Spleen (tissue), 11 donors: ENCODE data around the gene MAGI2. TPM values are rescaled to one million over a fixed set of nuclear protein-coding genes. Genes with fewer than 3 reads are reported as not detected.

ENCODE experiments used
- DNase-seq: peaks from one replicate; pipeline ENCODE4 v3.0.0-alpha.2; 2020
- H3K27ac ChIP-seq, 8 donors: fragments of 200-600 bp; sonication (generic) in 7 of 8; 1 replicate in 4 of 8; 2 replicates in 4 of 8; pipeline versions ENCODE4 v1.5.0 to v1.8.0; 2016 to 2021; ENCODE audit warnings: inconsistent platforms in 4 of 8, mild to moderate bottlenecking in 4 of 8, moderate library complexity in 1 of 8
- H3K27me3 ChIP-seq, 7 donors: fragments of 200-600 bp; sonication (generic) in 6 of 7; replicated peaks in 1 of 7; 1 replicate in 4 of 7; 2 replicates in 3 of 7; pipeline versions ENCODE4 v1.5.0 to v1.8.0; 2016 to 2021; ENCODE audit warnings: inconsistent platforms in 3 of 7, mild to moderate bottlenecking in 1 of 7
- H3K36me3 ChIP-seq, 6 donors: fragments of 200-600 bp; sonication (generic) in 5 of 6; 1 replicate in 4 of 6; 2 replicates in 2 of 6; pipeline versions ENCODE4 v1.5.0 to v1.8.0; 2016 to 2021; ENCODE audit warnings: inconsistent platforms in 2 of 6
- H3K4me1 ChIP-seq, 6 donors: fragments of 200-600 bp; sonication (generic) in 5 of 6; 1 replicate in 3 of 6; 2 replicates in 3 of 6; pipeline versions ENCODE4 v1.5.0 to v1.8.0; 2016 to 2021; ENCODE audit warnings: inconsistent platforms in 3 of 6
- H3K4me3 ChIP-seq, 8 donors: fragments of 200-600 bp; sonication (generic) in 7 of 8; 1 replicate in 4 of 8; 2 replicates in 4 of 8; pipeline versions ENCODE4 v1.5.0 to v1.8.0; 2016 to 2021; ENCODE audit warnings: inconsistent platforms in 4 of 8, mild to moderate bottlenecking in 4 of 8, moderate library complexity in 2 of 8
- H3K9me3 ChIP-seq, 8 donors: fragments of 200-600 bp; sonication (generic) in 7 of 8; 1 replicate in 4 of 8; 2 replicates in 4 of 8; pipeline versions ENCODE4 v1.5.0 to v1.8.0; 2016 to 2021; ENCODE audit warnings: inconsistent platforms in 4 of 8
- CTCF ChIP-seq, 11 experiments: fragments of 200-600 bp in 7 of 11; fragments of 450-650 bp in 4 of 11; sonication (generic) in 4 of 11; IDR thresholded peaks in 8 of 11; conservative IDR thresholded peaks in 3 of 11; 1 replicate in 7 of 11; 2 replicates in 4 of 11; pipeline versions ENCODE4 v1.4.0 to v1.8.0; 2016 to 2021; ENCODE audit warnings: antibody characterized with exemption in 11 of 11, inconsistent platforms in 4 of 11, mild to moderate bottlenecking in 1 of 11
- POLR2A ChIP-seq, 3 donors: fragments of 450-650 bp; IDR thresholded peaks; one replicate each; pipeline ENCODE4 v1.5.1; 2017; ENCODE audit warnings: antibody characterized with exemption in 3 of 3, mild to moderate bottlenecking in 1 of 3
- POLR2AphosphoS5 ChIP-seq, 3 donors: sonication (generic); formaldehyde crosslinking; IDR thresholded peaks; one replicate each; pipeline ENCODE4 v1.5.1; 2017; ENCODE audit warnings: antibody characterized with exemption in 3 of 3
- WGBS, 5 donors: extraction: QIAGEN DNeasy Blood & Tissue Kit in 3 of 5; methylation state at CpG; one replicate each; pipeline versions ENCODE4 v1.1.5 to v1.1.7; 2013 to 2018; 5-methylcytosine and 5-hydroxymethylcytosine counted together
- intact Hi-C: fragments of 100-400 bp; cut with DNase I; formaldehyde crosslinking; loops from one replicate; pipeline ENCODE4 v1.15.0; 2023; ENCODE audit warnings: low total_unique reads
- polyA plus RNA-seq, 3 donors: library from polyadenylated mRNA; stranded (reverse); fragments of 200-250 nt; gene quantifications; one replicate each; pipeline ENCODE4 v1.2.1, GENCODE V29; 2013
- total RNA-seq, 7 donors: library from RNA; depleted of rRNA in 3 of 7; stranded (reverse); fragments of >200 nt in 3 of 7; fragmentation: NEBNext Ultra II Directional in 4 of 7; extraction: Animal tissue kit (Norgen Biotek cat#: 25700) in 4 of 7; gene quantifications; one replicate each; pipeline versions ENCODE4 v1.1.0 to v1.2.1, GENCODE V29; 2016 to 2021
- donor health status: healthy with polysubstance abuse.
- donor health status: DM: no; HTN: no; CAD: no; lungs with moderate emphysema.
- donor health status: DM: no; HTN: no; CAD: no.
- donor health status: Bipolar disorder and iron deficiency.
- donor health status: healthy.
- donor health status: DM: no; HTN: no; CAD: no.
- donor health status: DM: yes; HTN: yes; CAD: no.

Gene MAGI2
- total and polyA plus RNA-seq, 10 donors = 0.74 to 18.1 (median 11.1) TPM

- Histone ChIP-seq H3K27ac (no peak overlapping the region), H3K9me3 (peaks cover 0 to 38% (median 16%) of the 10 kb centered on the region in 8 donors), H3K27me3 (no peaks in the 10 kb centered on the region), H3K4me3 (no peak overlapping the region), H3K36me3 (no peaks in the 10 kb centered on the region), H3K4me1 (no peaks in the 10 kb centered on the region)
- intact Hi-C loops = no loop called here
- no peak for DNase-seq
- 69 to 90% (median 84%) methylated on average over 2 of the region's 2 CpGs for WGBS, 5 donors
- TF ChIP-seq POLR2AphosphoS5 (IDR thresholded peaks at IDR 0.05) = no peak
These were observed 296.2 kb downstream of the MAGI2 start for GRCh38 chr7:79157281-79157680.

DNA sequence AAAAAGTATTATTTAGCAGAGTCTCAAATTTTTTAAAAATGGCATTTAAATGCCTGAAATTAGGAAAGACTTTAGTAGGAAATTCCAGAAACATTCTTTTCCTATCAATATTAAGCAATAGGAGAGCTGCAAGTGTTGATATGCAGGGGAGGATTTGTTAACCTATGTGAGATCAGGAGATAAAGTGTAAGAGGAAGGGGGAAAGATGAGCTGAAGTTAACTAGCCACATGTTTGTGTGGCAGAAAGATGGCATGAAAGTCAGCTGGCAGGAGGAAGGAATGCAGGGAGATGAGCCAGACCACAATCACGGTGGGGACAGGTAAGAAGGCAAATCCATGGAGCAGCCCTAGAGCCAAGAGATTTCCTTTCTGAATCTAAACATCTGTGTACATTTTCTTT, 303.6 kb downstream of the MAGI2 start:
- intact Hi-C loops = no loop called here
- Histone ChIP-seq H3K36me3 (no peaks in the 10 kb centered on the region), H3K27me3 (no peaks in the 10 kb centered on the region), H3K4me1 (no peaks in the 10 kb centered on the region), H3K4me3 (no peak overlapping the region), H3K9me3 (peaks cover 0 to 6% (median 0%) of the 10 kb centered on the region in 8 donors), H3K27ac (no peak overlapping the region)
- no peak for TF ChIP-seq POLR2AphosphoS5 (IDR thresholded peaks at IDR 0.05)
- TF ChIP-seq POLR2A (IDR thresholded peaks at IDR 0.05) = no peak
- TF ChIP-seq CTCF (IDR thresholded peaks at IDR 0.05 in 8 of 11, conservative IDR thresholded peaks at IDR 0.05 in 3 of 11) = no peak
- DNase-seq = no peak
- 59 to 79% (median 74%) methylated on average over 1 of the region's 1 CpG for WGBS, 5 donors

DNA sequence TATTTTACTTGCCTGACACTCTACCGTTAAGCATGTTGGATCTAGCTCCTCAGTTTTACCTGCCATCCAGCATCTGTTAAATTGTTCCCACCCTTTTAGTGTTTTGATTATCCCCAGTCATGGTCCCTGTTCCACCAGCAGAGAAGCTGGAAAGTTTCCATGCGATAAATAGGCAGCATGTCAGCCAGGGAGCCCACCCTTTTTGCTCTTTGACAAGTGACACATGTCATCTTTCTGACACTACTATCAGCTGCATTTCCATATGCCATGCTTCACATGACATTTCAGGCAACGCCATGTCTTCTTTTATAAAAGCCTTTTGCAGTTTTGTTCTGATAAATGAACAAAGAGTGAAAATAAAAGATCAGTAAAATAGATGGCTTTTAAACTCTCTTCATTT, 310.8 kb downstream of the MAGI2 start:
- TF ChIP-seq POLR2AphosphoS5 (IDR thresholded peaks at IDR 0.05) (no peak), POLR2A (IDR thresholded peaks at IDR 0.05) (no peak), CTCF (IDR thresholded peaks at IDR 0.05 in 8 of 11, conservative IDR thresholded peaks at IDR 0.05 in 3 of 11) (no peak)
- intact Hi-C loops = no loop called here
- Histone ChIP-seq H3K36me3 (no peaks in the 10 kb centered on the region), H3K9me3 (peaks cover 0 to 8% (median 0%) of the 10 kb centered on the region in 8 donors), H3K27me3 (no peaks in the 10 kb centered on the region), H3K4me1 (no peaks in the 10 kb centered on the region), H3K27ac (no peak overlapping the region), H3K4me3 (no peak overlapping the region)
- DNase-seq = no peak
- 78 to 89% (median 85%) methylated on average over 3 of the region's 3 CpGs for WGBS, 5 donors

GRCh38 chr7:79141252-79141651, 312.2 kb downstream of the MAGI2 start:
- Histone ChIP-seq H3K27ac (no peak overlapping the region), H3K27me3 (no peaks in the 10 kb centered on the region), H3K4me1 (no peaks in the 10 kb centered on the region), H3K36me3 (no peaks in the 10 kb centered on the region), H3K4me3 (no peak overlapping the region), H3K9me3 (peaks cover 0 to 11% (median 0%) of the 10 kb centered on the region in 8 donors)
- WGBS, 5 donors = 52 to 77% (median 67%) methylated on average over 1 of the region's 1 CpG
- TF ChIP-seq POLR2A (IDR thresholded peaks at IDR 0.05) (no peak), POLR2AphosphoS5 (IDR thresholded peaks at IDR 0.05) (no peak), CTCF (IDR thresholded peaks at IDR 0.05 in 8 of 11, conservative IDR thresholded peaks at IDR 0.05 in 3 of 11) (no peak)
- DNase-seq = no peak
- intact Hi-C loops = no loop called here

- Histone ChIP-seq H3K27me3 (no peaks in the 10 kb centered on the region), H3K27ac (no peak overlapping the region), H3K4me1 (no peaks in the 10 kb centered on the region), H3K9me3 (peaks cover 0 to 11% (median 0%) of the 10 kb centered on the region in 8 donors), H3K36me3 (no peaks in the 10 kb centered on the region), H3K4me3 (no peak overlapping the region)
- no peak for DNase-seq
- WGBS, 5 donors = 79 to 89% (median 89%) methylated on average over 3 of the region's 3 CpGs
- intact Hi-C loops = no loop called here
- TF ChIP-seq POLR2AphosphoS5 (IDR thresholded peaks at IDR 0.05) (no peak), CTCF (IDR thresholded peaks at IDR 0.05 in 8 of 11, conservative IDR thresholded peaks at IDR 0.05 in 3 of 11) (no peak), POLR2A (IDR thresholded peaks at IDR 0.05) (no peak)
These were observed 315.5 kb downstream of the MAGI2 start for GRCh38 chr7:79137942-79138341.
